Mesendoderm (in vitro differentiated cells): ENCODE measurements around the gene CSNK1A1.
A peak's percentile ranks its signal among the peaks of the same experiment; 100 is the strongest.
"Not testable (repeated sequence)": the region's sequence is repeated elsewhere in the genome, so short reads cannot be mapped to it uniquely, and the experiment has no call there.

Experiments
- DNase-seq: peaks from one replicate; pipeline ENCODE4 v3.0.0; 2013
- H2AK5ac ChIP-seq: 2 replicates; pipeline ENCODE4 v1.6.1; 2013; ENCODE audit warnings: low read length, inconsistent platforms
- H2BK120ac ChIP-seq: 2 replicates; pipeline ENCODE4 v1.6.1; 2013; ENCODE audit warnings: low read depth, mild to moderate bottlenecking, low read length, moderate library complexity, mixed read lengths
- H2BK15ac ChIP-seq: replicated peaks from 2 replicates; pipeline ENCODE4 v1.6.1; 2013; ENCODE audit warnings: low read depth, mild to moderate bottlenecking, moderate library complexity
- H2BK5ac ChIP-seq: 2 replicates; pipeline ENCODE4 v1.6.1; 2013; ENCODE audit warnings: low read length, inconsistent platforms
- H3K18ac ChIP-seq: 2 replicates; pipeline ENCODE4 v1.6.1; 2013; ENCODE audit warnings: mild to moderate bottlenecking, low read length, mixed read lengths
- H3K23ac ChIP-seq: one replicate; pipeline ENCODE4 v1.6.1; 2013; ENCODE audit warnings: low read length
- H3K27ac ChIP-seq: 2 replicates; pipeline ENCODE4 v1.5.1; 2013; ENCODE audit warnings: low read depth, mild to moderate bottlenecking, inconsistent platforms, low read length, moderate library complexity
- H3K27me3 ChIP-seq: 2 replicates; pipeline ENCODE4 v1.6.1; 2013; ENCODE audit warnings: low read length, control low read depth, mild to moderate bottlenecking, inconsistent platforms; ENCODE audit not compliant: insufficient read depth, poor library complexity
- H3K36me3 ChIP-seq: 2 replicates; pipeline ENCODE4 v1.6.1; 2013; ENCODE audit warnings: low read length, inconsistent platforms; ENCODE audit not compliant: control insufficient read depth, insufficient read depth
- H3K4ac ChIP-seq: one replicate; pipeline ENCODE4 v1.6.1; 2013; ENCODE audit warnings: low read depth, mild to moderate bottlenecking, low read length, moderate library complexity
- H3K4me1 ChIP-seq: 2 replicates; pipeline ENCODE4 v1.6.1; 2013; ENCODE audit warnings: low read depth, low read length, inconsistent platforms; ENCODE audit not compliant: control insufficient read depth
- H3K4me2 ChIP-seq: 2 replicates; pipeline ENCODE4 v1.6.1; 2013; ENCODE audit warnings: low read length
- H3K4me3 ChIP-seq: 2 replicates; pipeline ENCODE4 v1.5.1; 2013; ENCODE audit warnings: mild to moderate bottlenecking, low read length
- H3K56ac ChIP-seq: one replicate; pipeline ENCODE4 v1.6.1; 2013; ENCODE audit warnings: low read length
- H3K79me1 ChIP-seq: 2 replicates; pipeline ENCODE4 v1.6.1; 2013; ENCODE audit warnings: low read length, inconsistent platforms
- H3K79me2 ChIP-seq: 2 replicates; pipeline ENCODE4 v1.6.1; 2013; ENCODE audit warnings: mild to moderate bottlenecking, low read length; ENCODE audit not compliant: control insufficient read depth, insufficient read depth
- H3K9ac ChIP-seq: 2 replicates; pipeline ENCODE4 v1.6.1; 2013; ENCODE audit warnings: low read length, inconsistent platforms
- H4K5ac ChIP-seq: one replicate; pipeline ENCODE4 v1.6.1; 2013; ENCODE audit warnings: low read length
- H4K8ac ChIP-seq: one replicate; pipeline ENCODE4 v1.6.1; 2013; ENCODE audit warnings: low read depth, mild to moderate bottlenecking, control low read depth, low read length, moderate library complexity
- WGBS: extraction: QIAGEN DNeasy Blood & Tissue Kit; methylation state at CpG from one replicate; pipeline ENCODE4 v1.1.7; 2013; ENCODE audit warnings: low lambda C conversion rate, missing lambda C conversion rate; ENCODE audit not compliant: insufficient coverage; ENCODE audit errors: extremely low coverage; 5-methylcytosine and 5-hydroxymethylcytosine counted together

The CSNK1A1 gene

GRCh38 chr5:149445739-149446369, 105.4 kb downstream of the CSNK1A1 start:
- Histone ChIP-seq H4K5ac (no peak overlapping the region), H3K4me3 (no peak overlapping the region), H3K36me3 (no peaks in the 10 kb centered on the region), H3K9ac (no peak overlapping the region), H3K4me2 (no peak overlapping the region), H2BK120ac (no peak overlapping the region), H3K4me1 (peaks cover 3% of the 10 kb centered on the region), H3K18ac (no peak overlapping the region), H2BK5ac (no peak overlapping the region), H3K79me2 (no peaks in the 10 kb centered on the region), H4K8ac (no peak overlapping the region), H3K4ac (no peak overlapping the region), H3K79me1 (no peaks in the 10 kb centered on the region), H2AK5ac (no peak overlapping the region), H3K56ac (peak overlapping the region; percentile 50), H3K27ac (no peak overlapping the region), H3K23ac (no peak overlapping the region), H3K27me3 (no peaks in the 10 kb centered on the region), H2BK15ac (no peak overlapping the region)
- peak; percentile 85 for DNase-seq
- no CpG with 5 or more reads among the region's 9 CpGs for WGBS

GRCh38 chr5:149445343-149445738, 105.9 kb downstream of the CSNK1A1 start:
- H2AK5ac ChIP-seq, result no peak overlapping the region
- no peak overlapping the region for H3K4me2 ChIP-seq
- H3K4me3 ChIP-seq, result no peak overlapping the region
- no peak overlapping the region for H3K9ac ChIP-seq
- H3K23ac ChIP-seq, result no peak overlapping the region
- no peak overlapping the region for H3K4ac ChIP-seq
- no CpG with 5 or more reads among the region's 7 CpGs for WGBS
- H3K27ac ChIP-seq, result no peak overlapping the region
- no peak overlapping the region for H2BK5ac ChIP-seq
- no peaks in the 10 kb centered on the region for H3K79me1 ChIP-seq
- no peak overlapping the region for H2BK15ac ChIP-seq
- H3K4me1 ChIP-seq, result peaks cover 3% of the 10 kb centered on the region
- H3K79me2 ChIP-seq, result no peaks in the 10 kb centered on the region
- no peak overlapping the region for H2BK120ac ChIP-seq
- H3K56ac ChIP-seq, result peak overlapping the region; percentile 50
- no peaks in the 10 kb centered on the region for H3K36me3 ChIP-seq
- no peak overlapping the region for H4K5ac ChIP-seq
- H4K8ac ChIP-seq, result no peak overlapping the region
- DNase-seq, result no peak
- H3K18ac ChIP-seq, result no peak overlapping the region
- no peaks in the 10 kb centered on the region for H3K27me3 ChIP-seq

DNA sequence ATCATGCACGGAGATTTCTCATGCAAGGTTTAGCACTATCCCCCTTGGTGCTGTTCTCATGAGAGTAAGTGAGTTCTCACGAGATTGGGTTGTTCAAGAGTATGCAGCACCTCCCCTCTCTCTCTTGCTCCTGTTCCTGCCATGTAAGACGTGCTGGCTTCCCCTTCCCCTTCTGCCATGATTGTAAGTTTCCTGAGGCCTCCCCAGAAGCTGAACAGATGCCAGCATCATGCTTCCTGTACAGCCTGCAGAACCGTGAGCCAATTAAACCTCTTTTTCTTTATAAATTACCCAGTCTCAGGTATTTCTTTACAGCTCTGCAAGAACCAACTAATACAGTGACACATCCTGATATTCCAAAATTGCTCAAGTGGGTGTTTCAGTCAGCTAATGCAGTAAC, 106.8 kb downstream of the CSNK1A1 start:
- H4K8ac ChIP-seq, H2BK5ac ChIP-seq, H3K4me3 ChIP-seq, H3K4me1 ChIP-seq, H3K79me1 ChIP-seq, H3K4ac ChIP-seq, H3K56ac ChIP-seq, H3K27me3 ChIP-seq, H3K18ac ChIP-seq, H3K4me2 ChIP-seq, H3K79me2 ChIP-seq, H3K23ac ChIP-seq, H4K5ac ChIP-seq, H2AK5ac ChIP-seq, H2BK120ac ChIP-seq, H3K27ac ChIP-seq, H3K9ac ChIP-seq, H3K36me3 ChIP-seq, H2BK15ac ChIP-seq, DNase-seq: not testable (repeated sequence)
- no CpG with 5 or more reads among the region's 4 CpGs for WGBS

DNA sequence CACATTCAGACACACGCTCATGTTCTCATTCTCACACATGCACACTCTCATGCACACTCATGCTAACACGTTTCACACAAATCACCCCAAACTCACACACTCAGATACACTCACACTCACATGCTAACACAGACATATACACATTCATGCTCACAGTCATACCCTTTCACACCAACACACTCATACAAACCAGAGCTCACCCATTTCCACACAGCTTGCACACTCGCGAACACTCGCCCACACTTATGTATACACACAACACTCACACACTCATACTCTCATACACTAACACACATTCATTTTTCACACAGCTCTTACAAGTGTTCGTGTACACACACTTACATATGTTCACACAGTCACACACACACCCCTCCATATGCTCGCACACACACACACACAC, 108.0 kb downstream of the CSNK1A1 start:
- Histone ChIP-seq H2AK5ac (no peak overlapping the region), H3K79me1 (no peaks in the 10 kb centered on the region), H3K4me1 (peaks cover 8% of the 10 kb centered on the region), H3K36me3 (no peaks in the 10 kb centered on the region), H2BK15ac (no peak overlapping the region), H2BK5ac (no peak overlapping the region), H3K18ac (no peak overlapping the region), H3K4me2 (no peak overlapping the region), H3K9ac (no peak overlapping the region), H2BK120ac (no peak overlapping the region), H3K23ac (no peak overlapping the region), H3K56ac (peak overlapping the region; percentile 68), H3K79me2 (no peaks in the 10 kb centered on the region), H4K5ac (no peak overlapping the region), H3K4me3 (no peak overlapping the region), H3K27me3 (no peaks in the 10 kb centered on the region), H4K8ac (no peak overlapping the region), H3K27ac (no peak overlapping the region), H3K4ac (no peak overlapping the region)
- WGBS, result 100% methylated on average over 4 of the region's 7 CpGs
- DNase-seq, result no peak

GRCh38 chr5:149442563-149443182, 108.6 kb downstream of the CSNK1A1 start:
- H3K23ac ChIP-seq, result no peak overlapping the region
- H3K4me2 ChIP-seq, result no peak overlapping the region
- H2BK5ac ChIP-seq, result no peak overlapping the region
- H3K27me3 ChIP-seq, result no peaks in the 10 kb centered on the region
- no peak overlapping the region for H2AK5ac ChIP-seq
- no peak overlapping the region for H2BK120ac ChIP-seq
- H2BK15ac ChIP-seq, result no peak overlapping the region
- no CpG with 5 or more reads among the region's 17 CpGs for WGBS
- no peaks in the 10 kb centered on the region for H3K36me3 ChIP-seq
- peak overlapping the region; percentile 5 for H3K9ac ChIP-seq
- no peaks in the 10 kb centered on the region for H3K79me2 ChIP-seq
- H3K56ac ChIP-seq, result peak overlapping the region; percentile 68
- no peak overlapping the region for H4K8ac ChIP-seq
- H3K27ac ChIP-seq, result no peak overlapping the region
- H3K18ac ChIP-seq, result no peak overlapping the region
- H4K5ac ChIP-seq, result no peak overlapping the region
- no peak overlapping the region for H3K4me3 ChIP-seq
- no peaks in the 10 kb centered on the region for H3K79me1 ChIP-seq
- H3K4me1 ChIP-seq, result peaks cover 8% of the 10 kb centered on the region
- no peak overlapping the region for H3K4ac ChIP-seq
- peak; percentile 81 for DNase-seq
